Stimulated activated CD8-positive, alpha-beta memory T cell treated with anti-CD3 and anti-CD28 coated beads, Interleukin-4, amount 100 ng/mL, for 24 hours (primary cell): ENCODE measurements around the gene TMEM263.
"Not testable (repeated sequence)": the region's sequence is repeated elsewhere in the genome, so short reads cannot be mapped to it uniquely, and the experiment has no call there.

ENCODE experiments used
- DNase-seq: peaks from one replicate; pipeline ENCODE4 v3.0.0-alpha.2; 2020; ENCODE audit warnings: low read depth

The TMEM263 gene

DNA sequence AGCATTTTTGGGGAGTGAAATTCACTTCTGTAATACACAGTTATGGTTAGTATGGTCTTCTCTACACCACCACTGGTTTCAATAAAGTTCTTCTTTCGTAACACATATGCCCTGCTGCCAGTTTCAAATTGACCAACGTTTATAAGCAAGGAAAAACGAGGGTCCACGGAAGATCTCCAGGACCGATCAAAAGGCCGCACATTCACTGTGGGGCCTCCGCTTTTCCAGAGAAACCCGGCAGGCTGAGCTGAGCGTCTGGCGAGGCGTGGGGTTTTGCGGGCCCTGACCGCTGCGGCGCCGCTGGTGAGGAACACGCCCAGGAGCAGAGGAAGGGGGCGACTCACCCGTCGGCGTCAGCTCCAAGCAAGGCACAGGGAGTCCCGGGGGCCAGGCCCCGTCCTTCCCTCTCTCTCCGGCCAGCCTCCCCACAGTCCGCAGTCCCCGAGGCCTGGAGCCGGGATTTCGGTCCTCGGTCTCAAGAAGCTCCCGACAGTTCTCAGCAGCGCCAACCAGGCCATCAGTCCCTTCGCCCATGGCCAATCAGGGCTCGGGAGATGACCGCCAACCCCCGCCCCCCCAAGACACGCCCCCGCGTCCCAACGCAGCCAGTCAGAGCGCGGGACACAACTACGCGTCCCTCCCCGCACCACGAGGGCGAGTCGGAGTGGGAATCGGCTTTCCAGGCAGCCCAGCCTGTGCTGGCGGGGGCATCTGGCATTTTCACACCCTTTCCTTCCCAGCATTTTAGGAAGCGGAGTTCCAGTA, 31.1 kb downstream of the TMEM263 start, which contains the start of gene MTERF2:
TSS of gene MTERF2 (minus strand) at position 522 of the 765 bp plus-strand sequence. CDS start 8,432 bp downstream, outside the sequence.
- peak; percentile 74 for DNase-seq

DNA sequence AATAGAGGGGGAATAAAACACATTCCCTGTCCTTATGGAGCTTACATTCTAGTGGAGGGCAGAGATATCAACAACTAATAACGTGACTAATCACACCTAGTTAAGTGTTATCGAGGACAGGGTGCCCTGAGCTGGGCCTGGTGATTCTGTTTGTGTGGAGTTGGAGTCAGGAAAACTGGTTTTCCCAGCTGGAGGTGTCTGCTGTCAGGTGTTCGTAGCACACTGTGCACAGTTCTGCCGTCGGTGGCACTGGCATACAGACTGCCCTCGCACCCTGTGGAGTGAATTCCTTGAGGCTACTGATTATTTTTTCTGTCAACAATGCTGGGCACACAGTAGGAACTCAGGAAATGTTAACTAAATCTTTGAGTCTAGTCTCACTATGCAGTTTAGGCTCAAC, 32.1 kb downstream of the TMEM263 start:
- DNase-seq, result no peak

- no peak for DNase-seq
Observed at GRCh38 chr12:106994579-106995220, 39.0 kb downstream of the TMEM263 start.

GRCh38 chr12:106996102-106996501, 40.4 kb downstream of the TMEM263 start:
- not testable (repeated sequence) for DNase-seq

- DNase-seq, result no peak
Observed at GRCh38 chr12:106997916-106998315, 42.2 kb downstream of the TMEM263 start.

- no peak for DNase-seq
Observed at GRCh38 chr12:106999446-106999845, 43.7 kb downstream of the TMEM263 start.

GRCh38 chr12:107002665-107003064, 47.0 kb downstream of the TMEM263 start:
- DNase-seq, result not testable (repeated sequence)

- no peak for DNase-seq
Observed at GRCh38 chr12:107007411-107007810, 51.7 kb downstream of the TMEM263 start.

- DNase-seq, result no peak
Observed at GRCh38 chr12:107011519-107011918, 55.8 kb downstream of the TMEM263 start.

DNA sequence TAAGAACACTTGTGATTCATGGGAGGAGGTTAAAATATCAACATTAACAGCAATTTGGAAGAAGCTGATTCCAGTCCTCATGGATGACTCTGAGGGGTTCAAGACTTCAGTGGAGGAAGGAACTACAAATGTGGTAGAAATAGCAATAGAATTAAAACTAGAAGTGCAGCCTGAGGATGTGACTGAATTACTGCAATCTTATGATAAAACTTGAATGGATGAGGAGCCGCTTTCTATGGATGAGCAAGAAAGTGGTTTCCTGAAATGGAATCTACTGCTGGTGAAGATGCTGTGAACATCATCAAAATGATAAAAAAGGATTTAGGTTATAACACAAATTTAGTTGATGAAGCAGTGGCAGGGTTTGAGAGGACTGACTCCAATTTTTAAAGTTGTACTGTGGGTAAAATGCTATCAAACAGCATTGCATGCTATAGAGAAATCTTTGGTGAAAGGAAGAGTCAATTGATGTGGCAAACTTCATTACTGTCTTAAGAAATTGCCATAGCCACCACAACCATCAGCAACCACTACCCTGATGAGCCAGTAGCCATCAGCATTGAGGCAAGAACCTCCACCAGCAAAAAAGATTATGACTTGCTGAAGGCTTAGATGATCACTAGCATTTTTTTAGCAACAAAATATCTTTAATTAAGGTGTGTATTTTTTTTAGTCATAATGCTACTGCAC, 57.2 kb downstream of the TMEM263 start:
- DNase-seq, result no peak

DNA sequence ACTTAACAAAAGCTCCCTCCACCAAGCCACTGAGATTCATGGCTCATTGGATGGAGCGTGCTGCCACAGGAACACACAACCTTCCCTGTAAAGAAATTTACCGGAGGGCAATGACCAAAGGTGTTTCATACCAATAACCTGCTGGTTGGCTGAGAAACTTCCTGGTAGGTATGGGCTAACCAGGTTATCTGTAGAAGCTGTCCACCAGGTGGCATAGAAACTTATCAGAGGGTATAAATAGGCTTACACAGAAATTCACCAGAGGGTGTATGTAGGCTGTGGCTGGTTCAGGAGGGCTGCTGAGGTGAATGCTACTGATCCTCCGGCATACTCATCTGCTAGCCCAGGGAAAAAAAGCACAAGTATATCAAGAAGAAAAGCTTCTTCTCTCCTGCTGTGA, 58.3 kb downstream of the TMEM263 start:
- DNase-seq, result no peak

- no peak for DNase-seq
Observed at GRCh38 chr12:107017042-107017441, 61.3 kb downstream of the TMEM263 start.

GRCh38 chr12:107019546-107019945, 63.8 kb downstream of the TMEM263 start:
- DNase-seq, result no peak
